Astrocyte (in vitro differentiated cells and primary cell): ENCODE results near the gene ZFP91. TPM values are rescaled to one million over a fixed set of nuclear protein-coding genes. Genes with fewer than 3 reads are reported as not detected.

Experiments used
- DNase-seq: peaks from one replicate; pipeline ENCODE4 v3.0.0-alpha.2; 2010; ENCODE audit warnings: low read depth
- FAIRE-seq: peaks from 2 replicates; lab custom pipeline; 2011; peaks lifted over from hg19 to GRCh38; lab: Jason Lieb, UNC
- H2AFZ ChIP-seq: 2 replicates; pipeline ENCODE4 v1.6.0; 2012; ENCODE audit warnings: low read depth, low read length, inconsistent platforms
- H3K27ac ChIP-seq: 2 replicates; pipeline ENCODE4 v1.5.1; 2011; ENCODE audit warnings: low read depth, low read length, inconsistent platforms
- H3K27me3 ChIP-seq: 2 replicates; pipeline ENCODE4 v1.6.0; 2011; ENCODE audit warnings: low read length, inconsistent platforms; ENCODE audit not compliant: insufficient read depth
- H3K36me3 ChIP-seq: 2 replicates; pipeline ENCODE4 v1.5.1; 2011; ENCODE audit warnings: low read length, inconsistent platforms; ENCODE audit not compliant: insufficient read depth
- H3K4me1 ChIP-seq: 2 replicates; pipeline ENCODE4 v1.5.1; 2011; ENCODE audit warnings: low read length, inconsistent platforms; ENCODE audit not compliant: insufficient read depth
- H3K4me2 ChIP-seq: 2 replicates; pipeline ENCODE4 v1.6.0; 2012; ENCODE audit warnings: low read length, inconsistent platforms
- H3K4me3 ChIP-seq: 2 replicates; pipeline ENCODE4 v1.5.1; 2011; ENCODE audit warnings: low read depth, mild to moderate bottlenecking, low read length, inconsistent platforms; ENCODE audit not compliant: insufficient read depth
- H3K79me2 ChIP-seq: 2 replicates; pipeline ENCODE4 v1.6.0; 2012; ENCODE audit warnings: mild to moderate bottlenecking, low read length, inconsistent platforms; ENCODE audit not compliant: insufficient read depth
- H3K9ac ChIP-seq: 2 replicates; pipeline ENCODE4 v1.6.0; 2012; ENCODE audit warnings: mild to moderate bottlenecking, low read length, inconsistent platforms
- H3K9me3 ChIP-seq: 2 replicates; pipeline ENCODE4 v1.5.1; 2012; ENCODE audit warnings: low read depth, mild to moderate bottlenecking, low read length, inconsistent platforms; ENCODE audit not compliant: insufficient read depth
- H4K20me1 ChIP-seq: 2 replicates; pipeline ENCODE4 v1.6.0; 2012; ENCODE audit warnings: low read length, inconsistent platforms; ENCODE audit not compliant: insufficient read depth
- H3K27ac Mint-ChIP-seq: one replicate; pipeline ENCODE4 v1.8.0; 2021; ENCODE audit warnings: mild to moderate bottlenecking, mixed read lengths; ENCODE audit not compliant: unreplicated experiment
- H3K27me3 Mint-ChIP-seq: one replicate; pipeline ENCODE4 v1.8.0; 2021; ENCODE audit warnings: low read depth, mixed read lengths; ENCODE audit not compliant: unreplicated experiment
- H3K36me3 Mint-ChIP-seq: one replicate; pipeline ENCODE4 v1.8.0; 2021; ENCODE audit warnings: low read depth, mixed read lengths; ENCODE audit not compliant: unreplicated experiment
- H3K4me1 Mint-ChIP-seq: one replicate; pipeline ENCODE4 v1.8.0; 2021; ENCODE audit warnings: low read depth, mixed read lengths; ENCODE audit not compliant: unreplicated experiment
- H3K4me3 Mint-ChIP-seq: one replicate; pipeline ENCODE4 v1.8.0; 2021; ENCODE audit warnings: mild to moderate bottlenecking, moderate library complexity, mixed read lengths; ENCODE audit not compliant: unreplicated experiment
- H3K9me3 Mint-ChIP-seq: one replicate; pipeline ENCODE4 v1.8.0; 2021; ENCODE audit warnings: mild to moderate bottlenecking, mixed read lengths; ENCODE audit not compliant: unreplicated experiment
- CTCF ChIP-seq: IDR thresholded peaks from 2 replicates; pipeline ENCODE4 v1.5.1; 2011; ENCODE audit warnings: low read depth, mild to moderate bottlenecking, inconsistent platforms, low read length, moderate library complexity; ENCODE audit not compliant: insufficient read depth
- EZH2 ChIP-seq: IDR thresholded peaks from 2 replicates; pipeline ENCODE4 v1.6.1; 2012; ENCODE audit warnings: mild to moderate bottlenecking, low read length, inconsistent platforms; ENCODE audit not compliant: insufficient read depth
- total RNA-seq: library from RNA; stranded (reverse); gene quantifications from 2 replicates; pipeline ENCODE4 v1.2.1, GENCODE V29; 2021

Gene ZFP91
- total RNA-seq, 1 donor from 2014 or later: 40.1 TPM

DNA sequence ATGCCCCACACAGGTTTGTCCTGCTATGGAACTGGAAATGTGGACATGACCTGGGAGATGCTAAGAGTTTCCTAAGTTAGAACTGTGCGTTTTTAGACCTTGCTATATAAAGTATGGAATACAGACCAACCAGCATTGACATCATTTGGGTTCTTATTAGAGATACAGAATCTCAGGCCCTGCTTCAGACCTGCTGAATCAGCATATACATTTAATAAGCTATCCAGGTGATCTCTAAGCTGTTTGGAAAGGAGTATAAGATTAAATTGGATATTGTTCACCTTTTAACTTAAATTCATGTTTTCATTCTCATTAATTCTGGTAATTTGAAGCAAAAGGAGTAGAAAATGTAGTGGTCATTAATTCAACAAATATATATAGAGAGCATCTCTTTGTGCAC, 36.7 kb downstream of the ZFP91 start:
- no peaks in the 10 kb centered on the region for H3K9me3 Mint-ChIP-seq
- H3K36me3 Mint-ChIP-seq: peaks cover 13% of the 10 kb centered on the region
- peaks cover 59% of the 10 kb centered on the region for H3K36me3 ChIP-seq
- H3K27ac Mint-ChIP-seq: peak overlapping the region; percentile 73
- no peak overlapping the region for H3K4me3 Mint-ChIP-seq
- H2AFZ ChIP-seq: no peak overlapping the region
- H4K20me1 ChIP-seq: peaks cover 27% of the 10 kb centered on the region
- H3K4me1 ChIP-seq: no peaks in the 10 kb centered on the region
- TF ChIP-seq CTCF: no peak
- no peak for TF ChIP-seq EZH2
- no peaks in the 10 kb centered on the region for H3K27me3 Mint-ChIP-seq
- H3K27me3 ChIP-seq: no peaks in the 10 kb centered on the region
- H3K79me2 ChIP-seq: no peaks in the 10 kb centered on the region
- peaks cover 17% of the 10 kb centered on the region for H3K4me1 Mint-ChIP-seq
- H3K4me2 ChIP-seq: no peak overlapping the region
- no peaks in the 10 kb centered on the region for H3K9me3 ChIP-seq
- FAIRE-seq (no peak), DNase-seq (no peak)
- H3K9ac ChIP-seq: no peak overlapping the region
- H3K27ac ChIP-seq: no peak overlapping the region
- no peak overlapping the region for H3K4me3 ChIP-seq

DNA sequence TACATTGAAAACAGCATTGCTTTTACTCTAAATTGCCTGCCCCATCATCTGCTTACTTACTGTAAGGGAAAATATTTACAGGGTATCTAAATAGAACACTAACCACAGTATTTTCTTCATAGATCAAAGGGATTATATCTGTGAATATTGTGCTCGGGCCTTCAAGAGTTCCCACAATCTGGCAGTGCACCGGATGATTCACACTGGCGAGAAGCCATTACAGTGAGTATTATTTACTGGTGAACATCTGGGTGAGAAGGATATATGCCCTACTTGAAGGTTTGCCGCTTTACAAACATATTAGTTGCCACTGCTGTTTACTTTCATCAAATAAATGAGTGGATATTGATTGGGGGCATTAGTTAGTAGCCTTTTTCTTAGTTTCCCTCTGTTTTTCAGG, 37.7 kb downstream of the ZFP91 start:
- peaks cover 24% of the 10 kb centered on the region for H4K20me1 ChIP-seq
- peak; percentile 93 for DNase-seq
- no peak overlapping the region for H3K9ac ChIP-seq
- Mint-ChIP-seq H3K9me3 (no peaks in the 10 kb centered on the region), H3K4me3 (no peak overlapping the region), H3K27ac (peak overlapping the region; percentile 59), H3K4me1 (peaks cover 18% of the 10 kb centered on the region), H3K27me3 (no peaks in the 10 kb centered on the region), H3K36me3 (peaks cover 13% of the 10 kb centered on the region)
- no peaks in the 10 kb centered on the region for H3K79me2 ChIP-seq
- H3K27ac ChIP-seq: peak overlapping the region; percentile 20
- H3K4me3 ChIP-seq: no peak overlapping the region
- no peak overlapping the region for H3K4me2 ChIP-seq
- no peaks in the 10 kb centered on the region for H3K4me1 ChIP-seq
- no peaks in the 10 kb centered on the region for H3K9me3 ChIP-seq
- no peak overlapping the region for H2AFZ ChIP-seq
- no peaks in the 10 kb centered on the region for H3K27me3 ChIP-seq
- TF ChIP-seq CTCF (no peak), EZH2 (no peak)
- FAIRE-seq: no peak
- H3K36me3 ChIP-seq: peaks cover 57% of the 10 kb centered on the region

- H3K27ac Mint-ChIP-seq: peak overlapping the region; percentile 64
- H3K27me3 Mint-ChIP-seq: no peaks in the 10 kb centered on the region
- Histone ChIP-seq H4K20me1 (peaks cover 24% of the 10 kb centered on the region), H3K79me2 (no peaks in the 10 kb centered on the region), H3K36me3 (peaks cover 46% of the 10 kb centered on the region), H2AFZ (no peak overlapping the region), H3K9me3 (no peaks in the 10 kb centered on the region), H3K27ac (no peak overlapping the region), H3K4me3 (no peak overlapping the region), H3K4me1 (peaks cover 6% of the 10 kb centered on the region), H3K9ac (no peak overlapping the region), H3K4me2 (no peak overlapping the region), H3K27me3 (no peaks in the 10 kb centered on the region)
- H3K9me3 Mint-ChIP-seq: no peaks in the 10 kb centered on the region
- H3K36me3 Mint-ChIP-seq: peaks cover 5% of the 10 kb centered on the region
- no peak overlapping the region for H3K4me3 Mint-ChIP-seq
- no peak for DNase-seq
- no peak for TF ChIP-seq CTCF
- TF ChIP-seq EZH2: no peak
- peaks cover 33% of the 10 kb centered on the region for H3K4me1 Mint-ChIP-seq
- no peak for FAIRE-seq
Observed at GRCh38 chr11:58617976-58618557, 39.2 kb downstream of the ZFP91 start.
